Activated CD8-positive, alpha-beta memory T cell treated with anti-CD3 and anti-CD28 coated beads, Interleukin-2, amount 10 ng/mL, durations not matched to agents 7 days and 5 days (primary cell): ENCODE data around the gene CYSRT1. TPM values are rescaled to one million over a fixed set of nuclear protein-coding genes. Genes with fewer than 3 reads are reported as not detected.
"Not testable (repeated sequence)": the region's sequence is repeated elsewhere in the genome, so short reads cannot be mapped to it uniquely, and the experiment has no call there.

Experiments used
- ATAC-seq: fragments of 150-1000 bp; cut with Tn5 transposase; one replicate; pipeline ENCODE4 v1.10.0; 2021; ENCODE audit warnings: moderate library complexity
- CTCF ChIA-PET: fragments of 350-600 bp; sonication (Branson Sonifier 250); formaldehyde crosslinking; loops from one replicate; lab custom pipeline; 2021; ENCODE audit warnings: antibody characterized with exemption; lab: Charles Lee
- DNase-seq: peaks from one replicate; pipeline ENCODE4 v3.0.0-alpha.2; 2020
- H3K27ac Mint-ChIP-seq: one replicate; pipeline ENCODE4 v1.8.0; 2021; ENCODE audit warnings: mild to moderate bottlenecking, mixed read lengths
- H3K27me3 Mint-ChIP-seq: one replicate; pipeline ENCODE4 v1.8.0; 2021; ENCODE audit warnings: mixed read lengths
- H3K36me3 Mint-ChIP-seq: one replicate; pipeline ENCODE4 v1.8.0; 2021; ENCODE audit warnings: mild to moderate bottlenecking, mixed read lengths
- H3K4me1 Mint-ChIP-seq: one replicate; pipeline ENCODE4 v1.8.0; 2021; ENCODE audit warnings: mixed read lengths
- H3K4me3 Mint-ChIP-seq: one replicate; pipeline ENCODE4 v1.8.0; 2021; ENCODE audit warnings: mild to moderate bottlenecking, moderate library complexity, mixed read lengths
- H3K9me3 Mint-ChIP-seq: one replicate; pipeline ENCODE4 v1.8.0; 2022; ENCODE audit warnings: low read depth, mixed read lengths
- total RNA-seq, 2 experiments: library from RNA; stranded (reverse); gene quantifications; one replicate each; pipeline ENCODE4 v1.2.3, GENCODE V29; 2021

CYSRT1 gene
- total RNA-seq, 2 experiments from 2014 or later = 0.53 to 0.89 TPM

- H3K27me3 Mint-ChIP-seq = no peaks in the 10 kb centered on the region
- H3K36me3 Mint-ChIP-seq = no peaks in the 10 kb centered on the region
- no peaks in the 10 kb centered on the region for H3K9me3 Mint-ChIP-seq
- H3K4me3 Mint-ChIP-seq = no peak overlapping the region
- no peak for DNase-seq
- peaks cover 12% of the 10 kb centered on the region for H3K4me1 Mint-ChIP-seq
- CTCF ChIA-PET = interaction anchor here (0.9 to 7.1 kb wide), 8 partner anchors 9 to 192 kb away, joined by 3 to 91 read pairs (median 4); partner anchors contain the start of genes ANAPC2, DPP7, NPDC1 and RNF208
- ATAC-seq = no peak
- no peak overlapping the region for H3K27ac Mint-ChIP-seq
Measured at GRCh38 chr9:137234758-137235423, 9.9 kb downstream of the CYSRT1 start.

GRCh38 chr9:137235424-137236237, 10.7 kb downstream of the CYSRT1 start:
- no peak overlapping the region for H3K27ac Mint-ChIP-seq
- H3K4me3 Mint-ChIP-seq = no peak overlapping the region
- ATAC-seq (no peak), DNase-seq (no peak)
- no peaks in the 10 kb centered on the region for H3K36me3 Mint-ChIP-seq
- H3K9me3 Mint-ChIP-seq = no peaks in the 10 kb centered on the region
- no peaks in the 10 kb centered on the region for H3K27me3 Mint-ChIP-seq
- CTCF ChIA-PET = interaction anchor here (0.9 to 7.1 kb wide), 27 partner anchors 10 to 392 kb away, joined by 3 to 110 read pairs (median 6); partner anchors contain the start of genes ANAPC2, CYSRT1, DPP7 and MAN1B1
- H3K4me1 Mint-ChIP-seq = peaks cover 12% of the 10 kb centered on the region

GRCh38 chr9:137236238-137236935, 11.4 kb downstream of the CYSRT1 start:
- DNase-seq = peak; percentile 93
- H3K27me3 Mint-ChIP-seq = no peaks in the 10 kb centered on the region
- peaks cover 12% of the 10 kb centered on the region for H3K4me1 Mint-ChIP-seq
- CTCF ChIA-PET = interaction anchor here (0.5 to 7.1 kb wide), 55 partner anchors 11 to 448 kb away, joined by 3 to 110 read pairs (median 5); partner anchors contain the start of genes ANAPC2, CYSRT1, DPP7 and GRIN1
- H3K27ac Mint-ChIP-seq = no peak overlapping the region
- H3K36me3 Mint-ChIP-seq = peaks cover 4% of the 10 kb centered on the region
- ATAC-seq = peak; percentile 32
- no peak overlapping the region for H3K4me3 Mint-ChIP-seq
- H3K9me3 Mint-ChIP-seq = no peaks in the 10 kb centered on the region

GRCh38 chr9:137236936-137237421, 12.0 kb downstream of the CYSRT1 start:
- Mint-ChIP-seq H3K27ac (no peak overlapping the region), H3K36me3 (peaks cover 5% of the 10 kb centered on the region), H3K4me3 (no peak overlapping the region), H3K9me3 (no peaks in the 10 kb centered on the region), H3K27me3 (no peaks in the 10 kb centered on the region), H3K4me1 (peaks cover 12% of the 10 kb centered on the region)
- CTCF ChIA-PET = interaction anchor here (0.6 to 7.1 kb wide), 52 partner anchors 10 to 449 kb away, joined by 3 to 110 read pairs (median 5); partner anchors contain the start of genes ANAPC2, CYSRT1, DPP7 and GRIN1
- DNase-seq = peak; percentile 49
- ATAC-seq = no peak

- ATAC-seq (no peak), DNase-seq (no peak)
- Mint-ChIP-seq H3K4me1 (peaks cover 21% of the 10 kb centered on the region), H3K36me3 (peaks cover 15% of the 10 kb centered on the region), H3K27ac (no peak overlapping the region), H3K9me3 (no peaks in the 10 kb centered on the region), H3K27me3 (no peaks in the 10 kb centered on the region), H3K4me3 (no peak overlapping the region)
- CTCF ChIA-PET = interaction anchor here (0.6 to 7.1 kb wide), 17 partner anchors 9 to 447 kb away, joined by 3 to 110 read pairs (median 6); partner anchors contain the start of genes ANAPC2, CYSRT1, DPP7 and NELFB
Measured at GRCh38 chr9:137237759-137238726, 13.1 kb downstream of the CYSRT1 start.

GRCh38 chr9:137239541-137240200, 14.7 kb downstream of the CYSRT1 start:
- not testable (repeated sequence) for ATAC-seq, DNase-seq, H3K27me3 Mint-ChIP-seq, H3K9me3 Mint-ChIP-seq
- peak overlapping the region; percentile 69 for H3K27ac Mint-ChIP-seq
- H3K4me3 Mint-ChIP-seq = peak overlapping the region; percentile 74
- peaks cover 31% of the 10 kb centered on the region for H3K4me1 Mint-ChIP-seq
- peaks cover 21% of the 10 kb centered on the region for H3K36me3 Mint-ChIP-seq
- CTCF ChIA-PET = interaction anchor here (0.6 to 7.1 kb wide), 20 partner anchors 10 to 440 kb away, joined by 3 to 110 read pairs (median 6); partner anchors contain the start of genes ANAPC2, CYSRT1, DPP7 and MAN1B1

GRCh38 chr9:137240318-137240840, 15.4 kb downstream of the CYSRT1 start:
- peak overlapping the region; percentile 70 for H3K27ac Mint-ChIP-seq
- peak; percentile 22 for ATAC-seq
- peak overlapping the region; percentile 74 for H3K4me3 Mint-ChIP-seq
- H3K4me1 Mint-ChIP-seq = peaks cover 31% of the 10 kb centered on the region
- CTCF ChIA-PET = interaction anchor here (0.6 to 7.1 kb wide), 24 partner anchors 10 to 511 kb away, joined by 3 to 110 read pairs (median 5); partner anchors contain the start of genes ANAPC2, CYSRT1, DPP7 and MAN1B1
- H3K9me3 Mint-ChIP-seq = no peaks in the 10 kb centered on the region
- no peak for DNase-seq
- H3K27me3 Mint-ChIP-seq = no peaks in the 10 kb centered on the region
- H3K36me3 Mint-ChIP-seq = peaks cover 21% of the 10 kb centered on the region

GRCh38 chr9:137240841-137241489, 16.0 kb downstream of the CYSRT1 start, which contains the start of gene TUBB4B:
Gene TUBB4B (plus strand): TSS chr9:137241287. CDS start chr9:137241361, 74 bp downstream.
- Mint-ChIP-seq H3K27me3 (no peaks in the 10 kb centered on the region), H3K4me3 (peak within 1 kb of the TSS; percentile 82), H3K36me3 (peaks cover 21% of the 10 kb centered on the region), H3K9me3 (no peaks in the 10 kb centered on the region), H3K27ac (peak within 1 kb of the TSS; percentile 90), H3K4me1 (peaks cover 31% of the 10 kb centered on the region)
- DNase-seq (peak; percentile 99), ATAC-seq (peak; percentile 75)
- CTCF ChIA-PET = interaction anchor here (0.6 to 7.1 kb wide), 23 partner anchors 11 to 511 kb away, joined by 3 to 110 read pairs (median 5); partner anchors contain the start of genes ANAPC2, CYSRT1, DPP7 and MAN1B1

GRCh38 chr9:137241490-137242268, 16.7 kb downstream of the CYSRT1 start:
- ATAC-seq = peak; percentile 18
- DNase-seq = peak; percentile 81
- no peaks in the 10 kb centered on the region for H3K9me3 Mint-ChIP-seq
- CTCF ChIA-PET = interaction anchor here (0.9 to 6.1 kb wide), 11 partner anchors 13 to 441 kb away, joined by 3 to 110 read pairs (median 8); partner anchors contain the start of genes CYSRT1, NDOR1, NELFB and RNF208
- no peaks in the 10 kb centered on the region for H3K27me3 Mint-ChIP-seq
- peak overlapping the region; percentile 82 for H3K4me3 Mint-ChIP-seq
- H3K27ac Mint-ChIP-seq = peak overlapping the region; percentile 56
- H3K4me1 Mint-ChIP-seq = peaks cover 31% of the 10 kb centered on the region
- H3K36me3 Mint-ChIP-seq = peaks cover 21% of the 10 kb centered on the region
